H9 (cell line): ENCODE results near the gene MGAT5. TPM values are rescaled to one million over a fixed set of nuclear protein-coding genes. Genes with fewer than 3 reads are reported as not detected.

Experiments used
- DNase-seq: peaks from one replicate; pipeline ENCODE4 v3.0.0-alpha.2; 2017
- H2AFZ ChIP-seq: one replicate; pipeline ENCODE4 v1.6.1; 2013; ENCODE audit warnings: mild to moderate bottlenecking, low read length, control low read depth, moderate library complexity
- H2AK5ac ChIP-seq: 2 replicates; pipeline ENCODE4 v1.6.1; 2013; ENCODE audit warnings: low read length, control low read depth, mixed read lengths; ENCODE audit not compliant: insufficient read length
- H2BK120ac ChIP-seq: one replicate; pipeline ENCODE4 v1.6.1; 2013; ENCODE audit warnings: low read depth, mild to moderate bottlenecking, low read length, control low read depth, inconsistent platforms; ENCODE audit not compliant: poor library complexity, severe bottlenecking
- H2BK12ac ChIP-seq: 2 replicates; pipeline ENCODE4 v1.6.1; 2013; ENCODE audit warnings: low read length, control low read depth, mixed read lengths, low read depth; ENCODE audit not compliant: insufficient read length
- H2BK15ac ChIP-seq: 2 replicates; pipeline ENCODE4 v1.6.1; 2013; ENCODE audit warnings: low read depth, low read length, control low read depth
- H2BK20ac ChIP-seq: one replicate; pipeline ENCODE4 v1.6.1; 2013; ENCODE audit warnings: low read depth, mild to moderate bottlenecking, low read length, control low read depth, inconsistent platforms; ENCODE audit not compliant: poor library complexity, severe bottlenecking
- H2BK5ac ChIP-seq: 2 replicates; pipeline ENCODE4 v1.6.1; 2013; ENCODE audit warnings: low read length, control low read depth, mixed read lengths; ENCODE audit not compliant: insufficient read length
- H3K14ac ChIP-seq: 2 replicates; pipeline ENCODE4 v1.6.1; 2013; ENCODE audit warnings: low read length, control low read depth; ENCODE audit not compliant: insufficient read depth
- H3K18ac ChIP-seq: 2 replicates; pipeline ENCODE4 v1.6.1; 2013; ENCODE audit warnings: low read depth, mild to moderate bottlenecking, mixed read lengths, low read length, control low read depth; ENCODE audit not compliant: insufficient read length
- H3K23ac ChIP-seq: 2 replicates; pipeline ENCODE4 v1.6.1; 2013; ENCODE audit warnings: low read length, control low read depth, mixed read lengths, low read depth; ENCODE audit not compliant: insufficient read length
- H3K23me2 ChIP-seq: 2 replicates; pipeline ENCODE4 v1.6.1; 2013; ENCODE audit warnings: low read depth, mild to moderate bottlenecking, mixed read lengths, low read length, control low read depth; ENCODE audit not compliant: insufficient read length, poor library complexity, severe bottlenecking
- H3K27ac ChIP-seq: 2 replicates; pipeline ENCODE4 v1.5.1; 2013; ENCODE audit warnings: low read length, control low read depth, mixed read lengths, low read depth; ENCODE audit not compliant: insufficient read length
- H3K27me3 ChIP-seq: 2 replicates; pipeline ENCODE4 v1.6.1; 2013; ENCODE audit warnings: low read length, control low read depth, inconsistent platforms; ENCODE audit not compliant: insufficient read depth
- H3K4ac ChIP-seq: 2 replicates; pipeline ENCODE4 v1.6.1; 2013; ENCODE audit warnings: low read depth, mild to moderate bottlenecking, control low read depth, inconsistent platforms, low read length, moderate library complexity
- H3K4me1 ChIP-seq: 2 replicates; pipeline ENCODE4 v1.6.1; 2013; ENCODE audit warnings: low read length, control low read depth, inconsistent platforms; ENCODE audit not compliant: insufficient read depth
- H3K4me2 ChIP-seq: 2 replicates; pipeline ENCODE4 v1.6.1; 2013; ENCODE audit warnings: low read length, control low read depth, mixed read lengths; ENCODE audit not compliant: insufficient read length, insufficient read depth
- H3K56ac ChIP-seq: 2 replicates; pipeline ENCODE4 v1.6.1; 2013; ENCODE audit warnings: low read depth, mild to moderate bottlenecking, mixed read lengths, low read length, control low read depth; ENCODE audit not compliant: insufficient read length
- H3K79me1 ChIP-seq: 2 replicates; pipeline ENCODE4 v1.6.1; 2013; ENCODE audit warnings: low read depth, mild to moderate bottlenecking, moderate library complexity, low read length, control low read depth, inconsistent platforms; ENCODE audit not compliant: insufficient read depth, poor library complexity, severe bottlenecking
- H3K79me2 ChIP-seq: 2 replicates; pipeline ENCODE4 v1.6.1; 2013; ENCODE audit warnings: low read length, control low read depth, inconsistent platforms; ENCODE audit not compliant: insufficient read depth
- H3K9ac ChIP-seq: 2 replicates; pipeline ENCODE4 v1.6.1; 2013; ENCODE audit warnings: low read length, control low read depth, mixed read lengths; ENCODE audit not compliant: insufficient read length; ENCODE audit errors: extremely low read depth
- H3K9me3 ChIP-seq: one replicate; pipeline ENCODE4 v1.6.1; 2013; ENCODE audit warnings: low read depth, low read length, inconsistent platforms; ENCODE audit not compliant: control insufficient read depth
- H3T11ph ChIP-seq: one replicate; pipeline ENCODE4 v1.6.1; 2013; ENCODE audit warnings: mild to moderate bottlenecking, low read length, control low read depth, inconsistent platforms
- H4K20me1 ChIP-seq: one replicate; pipeline ENCODE4 v1.6.1; 2013; ENCODE audit not compliant: control insufficient read depth, insufficient read length, insufficient read depth
- H4K5ac ChIP-seq: 2 replicates; pipeline ENCODE4 v1.6.1; 2013; ENCODE audit warnings: low read depth, mild to moderate bottlenecking, mixed read lengths, low read length, control low read depth; ENCODE audit not compliant: insufficient read length
- H4K8ac ChIP-seq: replicated peaks from 2 replicates; pipeline ENCODE4 v1.6.1; 2013; ENCODE audit warnings: low read length, control low read depth, mixed read lengths, low read depth; ENCODE audit not compliant: insufficient read length
- H4K91ac ChIP-seq: 2 replicates; pipeline ENCODE4 v1.6.1; 2013; ENCODE audit warnings: low read depth, mild to moderate bottlenecking, moderate library complexity, mixed read lengths, low read length, control low read depth; ENCODE audit not compliant: insufficient read length
- H3K27ac Mint-ChIP-seq, 3 experiments: 2 replicates in 2 of 3; 3 replicates in 1 of 3; pipeline ENCODE4 v1.8.0; 2020 to 2021; ENCODE audit warnings: mixed read lengths in 3 of 3, mild to moderate bottlenecking in 1 of 3, moderate library complexity in 1 of 3
- H3K27me3 Mint-ChIP-seq: 2 replicates; pipeline ENCODE4 v1.8.0; 2021; ENCODE audit warnings: low read depth, mild to moderate bottlenecking, moderate library complexity, mixed read lengths
- H3K36me3 Mint-ChIP-seq, 3 experiments: 2 replicates in 2 of 3; 3 replicates in 1 of 3; pipeline ENCODE4 v1.8.0; 2020 to 2021; ENCODE audit warnings: low read depth in 3 of 3, mixed read lengths in 3 of 3; ENCODE audit not compliant: insufficient read depth in 1 of 3
- H3K4me1 Mint-ChIP-seq, 2 experiments: 2 replicates each; pipeline ENCODE4 v1.8.0; 2020; ENCODE audit warnings: mixed read lengths in 2 of 2
- H3K4me3 Mint-ChIP-seq, 2 experiments: 2 replicates in 1 of 2; 3 replicates in 1 of 2; pipeline ENCODE4 v1.8.0; 2020 to 2021; ENCODE audit warnings: mild to moderate bottlenecking in 2 of 2, mixed read lengths in 2 of 2, moderate library complexity in 1 of 2
- H3K9me3 Mint-ChIP-seq, 2 experiments: 2 replicates in 1 of 2; 3 replicates in 1 of 2; pipeline ENCODE4 v1.8.0; 2020; ENCODE audit warnings: mild to moderate bottlenecking in 2 of 2, mixed read lengths in 2 of 2, moderate library complexity in 1 of 2
- WGBS: extraction: QIAGEN DNeasy Blood & Tissue Kit; methylation state at CpG from one replicate; pipeline ENCODE4 v1.1.7; 2013; ENCODE audit warnings: missing lambda C conversion rate, low lambda C conversion rate, mixed read lengths; ENCODE audit not compliant: insufficient read length; ENCODE audit errors: extremely low coverage; 5-methylcytosine and 5-hydroxymethylcytosine counted together
- total RNA-seq: library from RNA; stranded (reverse); gene quantifications from 2 replicates; pipeline ENCODE4 v1.2.1, GENCODE V29; 2021
- TF ChIP-seq, protein P1 (sequence below): fragments of 200-600 bp; sonication (generic); conservative IDR thresholded peaks from 3 replicates; pipeline ENCODE4 v1.8.0; 2021; ENCODE audit warnings: antibody characterized with exemption, mild to moderate bottlenecking

Gene MGAT5
- total RNA-seq, 1 experiment from 2014 or later, result 25.7 TPM

DNA sequence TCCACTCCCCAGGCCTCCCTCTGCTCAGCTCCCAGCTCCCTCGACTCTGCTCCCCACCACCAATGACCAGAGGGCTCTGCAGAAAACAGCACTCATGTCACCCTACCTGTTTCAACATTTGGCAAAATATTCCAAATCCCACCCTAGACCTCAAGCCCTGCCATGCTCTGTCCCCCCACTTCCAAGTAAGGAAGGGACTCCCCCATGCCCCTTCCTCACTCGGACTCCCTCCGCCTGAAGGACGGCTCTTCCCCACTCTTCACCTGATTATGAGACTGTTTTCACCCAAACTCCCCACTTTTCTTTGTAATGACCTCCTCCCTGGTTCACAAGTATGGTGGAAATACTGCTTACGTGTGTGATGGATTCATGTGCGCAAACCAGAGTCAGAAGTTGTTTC is 208.4 kb downstream of the MGAT5 start:
- no peak overlapping the region for H3K4me3 Mint-ChIP-seq
- H2BK15ac ChIP-seq, result no peak overlapping the region
- H2BK120ac ChIP-seq, result no peak overlapping the region
- no peak for DNase-seq
- H3K4me2 ChIP-seq, result no peak overlapping the region
- peaks cover 4% of the 10 kb centered on the region for H3K27me3 Mint-ChIP-seq
- no peaks in the 10 kb centered on the region for H3K9me3 Mint-ChIP-seq
- no peak overlapping the region for H2BK5ac ChIP-seq
- H3T11ph ChIP-seq, result no peak overlapping the region
- no peaks in the 10 kb centered on the region for H3K79me2 ChIP-seq
- no peak overlapping the region for H2AK5ac ChIP-seq
- WGBS, result no CpG with 5 or more reads among the region's 6 CpGs
- TF ChIP-seq, protein P1, sequence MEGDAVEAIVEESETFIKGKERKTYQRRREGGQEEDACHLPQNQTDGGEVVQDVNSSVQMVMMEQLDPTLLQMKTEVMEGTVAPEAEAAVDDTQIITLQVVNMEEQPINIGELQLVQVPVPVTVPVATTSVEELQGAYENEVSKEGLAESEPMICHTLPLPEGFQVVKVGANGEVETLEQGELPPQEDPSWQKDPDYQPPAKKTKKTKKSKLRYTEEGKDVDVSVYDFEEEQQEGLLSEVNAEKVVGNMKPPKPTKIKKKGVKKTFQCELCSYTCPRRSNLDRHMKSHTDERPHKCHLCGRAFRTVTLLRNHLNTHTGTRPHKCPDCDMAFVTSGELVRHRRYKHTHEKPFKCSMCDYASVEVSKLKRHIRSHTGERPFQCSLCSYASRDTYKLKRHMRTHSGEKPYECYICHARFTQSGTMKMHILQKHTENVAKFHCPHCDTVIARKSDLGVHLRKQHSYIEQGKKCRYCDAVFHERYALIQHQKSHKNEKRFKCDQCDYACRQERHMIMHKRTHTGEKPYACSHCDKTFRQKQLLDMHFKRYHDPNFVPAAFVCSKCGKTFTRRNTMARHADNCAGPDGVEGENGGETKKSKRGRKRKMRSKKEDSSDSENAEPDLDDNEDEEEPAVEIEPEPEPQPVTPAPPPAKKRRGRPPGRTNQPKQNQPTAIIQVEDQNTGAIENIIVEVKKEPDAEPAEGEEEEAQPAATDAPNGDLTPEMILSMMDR, result no peak
- H3K27me3 ChIP-seq, result no peaks in the 10 kb centered on the region
- no peak overlapping the region; a peak in 1 of 7 replicates for H3K27ac Mint-ChIP-seq
- H3K23ac ChIP-seq, result no peak overlapping the region
- H4K91ac ChIP-seq, result no peak overlapping the region
- H2BK12ac ChIP-seq, result no peak overlapping the region
- H4K8ac ChIP-seq, result no peak overlapping the region
- no peaks in the 10 kb centered on the region for H3K4me1 ChIP-seq
- no peaks in the 10 kb centered on the region for H4K20me1 ChIP-seq
- H3K56ac ChIP-seq, result no peak overlapping the region
- H4K5ac ChIP-seq, result no peak overlapping the region
- H3K4ac ChIP-seq, result no peak overlapping the region
- H3K27ac ChIP-seq, result no peak overlapping the region
- H2BK20ac ChIP-seq, result no peak overlapping the region
- no peaks in the 10 kb centered on the region for H3K23me2 ChIP-seq
- no peaks in the 10 kb centered on the region for H3K36me3 Mint-ChIP-seq
- H2AFZ ChIP-seq, result no peak overlapping the region
- no peaks in the 10 kb centered on the region for H3K9me3 ChIP-seq
- no peak overlapping the region for H3K9ac ChIP-seq
- no peaks in the 10 kb centered on the region for H3K79me1 ChIP-seq
- H3K14ac ChIP-seq, result no peak overlapping the region; the same call in 1 of the 2 replicates
- no peak overlapping the region for H3K18ac ChIP-seq
- peaks cover 6% of the 10 kb centered on the region in 2 experiments; a peak in 3 of 4 replicates for H3K4me1 Mint-ChIP-seq
